ENCODE data around the gene LAG3. TPM values are rescaled to one million over a fixed set of nuclear protein-coding genes. Genes with fewer than 3 reads are reported as not detected.

LAG3 gene
- total RNA-seq, 1 experiment from 2014 or later, result 1.9 TPM

- Histone ChIP-seq H3K27me3 (replicated peaks; ENCODE audit: control insufficient read depth, insufficient read depth, low read length) (no peaks in the 10 kb centered on the region), H3K36me3 (ENCODE audit: control insufficient read depth, insufficient read depth, low read length) (peaks cover 10% of the 10 kb centered on the region; the same call in 1 of the 2 replicates), H3K9me3 (no peaks in the 10 kb centered on the region), H3K4me1 (peaks cover 23% of the 10 kb centered on the region), H3K4me3 (ENCODE audit: low read depth, low read length) (no peak overlapping the region)
- intact Hi-C loops (cut with micrococcal nuclease; ENCODE audit: unreplicated experiment), result no loop called here
- no peaks in the 10 kb centered on the region for H3K9me3 Mint-ChIP-seq (ENCODE audit: unreplicated experiment)
- TSS peak; percentile 60 for BruUV-seq (replicated peaks)
- H3K27me3 Mint-ChIP-seq (ENCODE audit: insufficient read depth, unreplicated experiment), result no peaks in the 10 kb centered on the region
- peaks cover 18% of the 10 kb centered on the region for H3K36me3 Mint-ChIP-seq (ENCODE audit: insufficient read depth, unreplicated experiment)
- no peak for DNase-seq
- TF ChIP-seq, protein P1, sequence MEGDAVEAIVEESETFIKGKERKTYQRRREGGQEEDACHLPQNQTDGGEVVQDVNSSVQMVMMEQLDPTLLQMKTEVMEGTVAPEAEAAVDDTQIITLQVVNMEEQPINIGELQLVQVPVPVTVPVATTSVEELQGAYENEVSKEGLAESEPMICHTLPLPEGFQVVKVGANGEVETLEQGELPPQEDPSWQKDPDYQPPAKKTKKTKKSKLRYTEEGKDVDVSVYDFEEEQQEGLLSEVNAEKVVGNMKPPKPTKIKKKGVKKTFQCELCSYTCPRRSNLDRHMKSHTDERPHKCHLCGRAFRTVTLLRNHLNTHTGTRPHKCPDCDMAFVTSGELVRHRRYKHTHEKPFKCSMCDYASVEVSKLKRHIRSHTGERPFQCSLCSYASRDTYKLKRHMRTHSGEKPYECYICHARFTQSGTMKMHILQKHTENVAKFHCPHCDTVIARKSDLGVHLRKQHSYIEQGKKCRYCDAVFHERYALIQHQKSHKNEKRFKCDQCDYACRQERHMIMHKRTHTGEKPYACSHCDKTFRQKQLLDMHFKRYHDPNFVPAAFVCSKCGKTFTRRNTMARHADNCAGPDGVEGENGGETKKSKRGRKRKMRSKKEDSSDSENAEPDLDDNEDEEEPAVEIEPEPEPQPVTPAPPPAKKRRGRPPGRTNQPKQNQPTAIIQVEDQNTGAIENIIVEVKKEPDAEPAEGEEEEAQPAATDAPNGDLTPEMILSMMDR (IDR thresholded peaks at IDR 0.05; ENCODE audit: insufficient read depth in 1 of 2, low read depth in 1 of 2, low read length in 1 of 2, severe bottlenecking in 1 of 2, unreplicated experiment in 1 of 2), result no peak
- H3K4me3 Mint-ChIP-seq (ENCODE audit: unreplicated experiment), result peak overlapping the region; percentile 41
- POLR2A ChIA-PET, result interaction anchor here (0.5 kb wide), 1 partner anchor 236 kb away, joined by 8 read pairs; the partner anchor contains the start of gene GAPDH
- CTCF ChIA-PET, result interaction anchor here (3.0 kb wide), 1 partner anchor 17 kb away, joined by 18 read pairs; the partner anchor contains the start of gene MLF2
- peaks cover 38% of the 10 kb centered on the region for H3K4me1 Mint-ChIP-seq (ENCODE audit: low read depth, unreplicated experiment)
- H3K27ac Mint-ChIP-seq (ENCODE audit: unreplicated experiment), result no peak overlapping the region
Measured at GRCh38 chr12:6770094-6770493, 2.2 kb upstream of the LAG3 start.

DNA sequence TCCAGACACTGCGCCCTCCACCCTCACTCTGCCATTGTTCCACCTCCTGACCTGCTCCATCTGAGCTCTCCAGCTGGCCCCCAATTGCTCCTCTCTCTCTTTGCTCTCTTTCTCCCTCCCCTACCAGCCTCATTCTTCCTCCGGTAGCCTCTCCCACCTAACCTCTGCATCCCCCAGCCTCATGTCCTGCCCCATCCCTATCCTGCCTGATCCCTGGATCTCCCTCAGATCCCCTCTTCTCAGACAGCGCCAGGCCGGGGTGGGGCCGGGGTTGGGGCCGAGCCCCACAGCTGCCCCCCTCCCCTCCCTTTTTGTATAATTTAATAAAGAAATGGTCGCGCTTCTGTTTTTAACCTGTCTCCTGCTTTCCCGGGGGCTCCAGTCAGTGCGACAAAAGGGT is 1.7 kb upstream of the LAG3 start:
- peaks cover 10% of the 10 kb centered on the region; the same call in 1 of the 2 replicates for H3K36me3 ChIP-seq (ENCODE audit: control insufficient read depth, insufficient read depth, low read length)
- no peak for DNase-seq
- CTCF ChIA-PET, result interaction anchor here (0.6 to 3.0 kb wide), 3 partner anchors 10 to 71 kb away, joined by 3 to 18 read pairs (median 8); partner anchors contain the start of gene MLF2
- no peaks in the 10 kb centered on the region for H3K9me3 ChIP-seq
- Mint-ChIP-seq H3K36me3 (ENCODE audit: insufficient read depth, unreplicated experiment) (peaks cover 13% of the 10 kb centered on the region), H3K9me3 (ENCODE audit: unreplicated experiment) (no peaks in the 10 kb centered on the region), H3K27me3 (ENCODE audit: insufficient read depth, unreplicated experiment) (no peaks in the 10 kb centered on the region), H3K4me3 (ENCODE audit: unreplicated experiment) (peak overlapping the region; percentile 41), H3K27ac (ENCODE audit: unreplicated experiment) (no peak overlapping the region), H3K4me1 (ENCODE audit: low read depth, unreplicated experiment) (peaks cover 38% of the 10 kb centered on the region)
- TF ChIP-seq, protein P1 (IDR thresholded peaks at IDR 0.05; ENCODE audit: insufficient read depth in 1 of 2, low read depth in 1 of 2, low read length in 1 of 2, severe bottlenecking in 1 of 2, unreplicated experiment in 1 of 2), result no peak
- intact Hi-C loops (cut with micrococcal nuclease; ENCODE audit: unreplicated experiment), result no loop called here
- POLR2A ChIA-PET, result interaction anchor here (0.5 kb wide), 1 partner anchor 237 kb away, joined by 8 read pairs; the partner anchor contains the start of gene GAPDH
- no peaks in the 10 kb centered on the region for H3K27me3 ChIP-seq (replicated peaks; ENCODE audit: control insufficient read depth, insufficient read depth, low read length)
- BruUV-seq (replicated peaks), result no TSS peak
- H3K4me3 ChIP-seq (ENCODE audit: low read depth, low read length), result no peak overlapping the region
- peaks cover 23% of the 10 kb centered on the region for H3K4me1 ChIP-seq

DNA sequence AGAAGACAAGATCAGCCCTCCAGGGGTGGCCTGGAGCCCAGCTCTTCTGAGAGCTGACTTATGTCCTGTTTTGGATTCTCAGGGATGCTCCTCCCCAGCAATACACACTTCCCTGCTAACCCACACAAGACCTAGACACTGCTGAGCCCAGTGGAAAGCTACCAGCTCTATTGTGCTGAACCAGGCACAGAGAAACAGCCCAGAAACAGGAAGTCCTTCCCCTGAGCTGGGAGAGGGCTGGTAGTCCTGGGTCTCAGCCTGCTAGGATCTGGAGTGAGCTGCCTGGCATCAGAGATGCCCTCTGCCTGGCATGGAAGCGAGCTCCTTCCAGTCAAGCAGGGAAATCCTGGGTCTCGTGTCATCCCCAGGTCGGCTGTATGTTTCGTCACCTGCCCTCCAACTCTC is 1.2 kb upstream of the LAG3 start:
- peaks cover 10% of the 10 kb centered on the region; the same call in 1 of the 2 replicates for H3K36me3 ChIP-seq (ENCODE audit: control insufficient read depth, insufficient read depth, low read length)
- Mint-ChIP-seq H3K4me3 (ENCODE audit: unreplicated experiment) (peak overlapping the region; percentile 41), H3K36me3 (ENCODE audit: insufficient read depth, unreplicated experiment) (peaks cover 13% of the 10 kb centered on the region), H3K9me3 (ENCODE audit: unreplicated experiment) (no peaks in the 10 kb centered on the region), H3K27ac (ENCODE audit: unreplicated experiment) (no peak overlapping the region), H3K4me1 (ENCODE audit: low read depth, unreplicated experiment) (peaks cover 41% of the 10 kb centered on the region), H3K27me3 (ENCODE audit: insufficient read depth, unreplicated experiment) (no peaks in the 10 kb centered on the region)
- no TSS peak for BruUV-seq (replicated peaks)
- intact Hi-C loops (cut with micrococcal nuclease; ENCODE audit: unreplicated experiment), result no loop called here
- ChIA-PET POLR2A (no interaction called here), CTCF (interaction anchor here (0.6 to 3.0 kb wide), 4 partner anchors 10 to 70 kb away, joined by 3 to 18 read pairs (median 8); partner anchors contain the start of gene MLF2)
- DNase-seq, result no peak
- H3K27me3 ChIP-seq (replicated peaks; ENCODE audit: control insufficient read depth, insufficient read depth, low read length), result no peaks in the 10 kb centered on the region
- no peaks in the 10 kb centered on the region for H3K9me3 ChIP-seq
- H3K4me3 ChIP-seq (ENCODE audit: low read depth, low read length), result no peak overlapping the region
- TF ChIP-seq, protein P1 (IDR thresholded peaks at IDR 0.05; ENCODE audit: insufficient read depth in 1 of 2, low read depth in 1 of 2, low read length in 1 of 2, severe bottlenecking in 1 of 2, unreplicated experiment in 1 of 2), result no peak
- peaks cover 25% of the 10 kb centered on the region for H3K4me1 ChIP-seq
